ENCODE results near the gene DUSP11.
"Not testable (repeated sequence)": the region's sequence is repeated elsewhere in the genome, so short reads cannot be mapped to it uniquely, and the experiment has no call there.

The DUSP11 gene

DNA sequence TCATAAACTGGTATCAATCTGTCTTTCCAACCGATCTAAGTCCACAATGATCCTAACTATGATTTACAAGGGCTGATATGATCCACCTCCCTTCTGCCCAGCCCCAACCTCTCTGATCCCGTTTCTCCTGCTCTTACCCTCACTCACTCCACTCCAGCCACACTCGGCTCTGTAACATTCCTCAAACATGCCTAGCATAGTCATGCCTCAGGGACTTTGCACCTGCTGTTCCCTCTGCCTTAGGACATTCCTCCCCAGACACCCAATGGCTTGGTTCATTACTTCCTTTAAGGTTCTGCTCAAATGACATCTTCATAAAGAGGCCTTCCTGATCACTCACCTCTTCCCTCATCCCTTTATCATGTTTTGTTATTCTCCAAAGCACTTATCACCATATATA, 9.2 kb downstream of the DUSP11 start:
- no peak for DNase-seq

- no peak for DNase-seq
Observed at GRCh38 chr2:73766994-73767393, 12.9 kb downstream of the DUSP11 start.

- DNase-seq: no peak
Observed at GRCh38 chr2:73766349-73766748, 13.6 kb downstream of the DUSP11 start.

DNA sequence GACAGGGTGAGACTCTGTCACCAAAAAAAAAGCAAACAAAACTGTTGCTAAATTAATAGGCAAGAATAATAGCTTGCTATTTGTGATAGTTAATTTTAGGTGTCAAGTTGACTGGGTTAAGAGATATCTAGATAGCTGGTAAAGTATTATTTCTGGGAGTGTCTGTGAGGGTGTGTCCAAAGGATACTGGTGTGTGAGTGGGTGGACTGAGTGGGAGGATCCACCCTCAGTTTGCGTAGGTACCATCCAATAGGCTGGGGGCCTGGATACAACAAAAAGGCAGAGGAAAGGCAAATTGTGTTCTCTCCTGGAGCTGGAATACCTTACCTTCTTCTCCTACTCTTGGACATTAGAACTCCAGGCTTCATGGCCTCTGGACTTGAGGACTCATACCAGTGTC, 15.0 kb downstream of the DUSP11 start:
- no peak for DNase-seq

DNA sequence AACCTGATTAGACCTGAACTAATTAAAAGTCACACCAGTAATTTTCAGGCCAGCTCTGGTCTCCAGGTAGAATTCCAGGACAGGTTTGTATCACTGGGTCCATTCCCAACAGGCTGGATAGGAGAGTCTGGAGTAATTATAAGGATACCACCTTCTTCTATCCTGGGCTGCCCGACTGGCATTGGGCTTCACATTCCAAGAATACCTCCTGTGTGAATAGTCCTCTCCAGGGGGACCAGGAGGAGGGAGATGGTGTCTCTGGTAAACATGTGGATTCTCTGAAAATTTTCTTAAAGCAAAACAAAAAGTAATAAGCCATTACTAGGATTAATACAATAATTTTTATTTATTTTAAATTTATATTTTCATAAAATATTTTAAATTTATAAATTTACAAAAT, 17.3 kb downstream of the DUSP11 start:
- no peak for DNase-seq

DNA sequence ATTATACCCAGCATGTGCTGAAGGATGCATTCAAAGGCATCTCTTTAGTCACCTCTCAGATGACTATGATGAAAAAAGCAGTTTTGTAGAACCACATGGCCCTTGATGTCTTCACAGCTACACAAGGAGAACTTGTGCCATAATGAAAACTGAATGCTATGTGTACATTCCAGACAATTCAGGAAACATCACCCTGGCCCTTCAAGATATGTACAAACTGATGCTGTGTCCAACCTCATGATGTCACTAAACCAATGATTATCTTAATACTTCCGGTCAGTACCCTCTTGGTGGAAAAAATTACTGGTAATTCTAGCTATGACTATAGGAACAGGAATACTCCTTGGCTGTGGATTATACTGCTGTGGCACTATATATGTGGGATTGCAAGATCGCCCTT, 20.0 kb downstream of the DUSP11 start:
- no peak for DNase-seq

- no peak for DNase-seq
Observed at GRCh38 chr2:73759285-73759764, 20.6 kb downstream of the DUSP11 start.

DNA sequence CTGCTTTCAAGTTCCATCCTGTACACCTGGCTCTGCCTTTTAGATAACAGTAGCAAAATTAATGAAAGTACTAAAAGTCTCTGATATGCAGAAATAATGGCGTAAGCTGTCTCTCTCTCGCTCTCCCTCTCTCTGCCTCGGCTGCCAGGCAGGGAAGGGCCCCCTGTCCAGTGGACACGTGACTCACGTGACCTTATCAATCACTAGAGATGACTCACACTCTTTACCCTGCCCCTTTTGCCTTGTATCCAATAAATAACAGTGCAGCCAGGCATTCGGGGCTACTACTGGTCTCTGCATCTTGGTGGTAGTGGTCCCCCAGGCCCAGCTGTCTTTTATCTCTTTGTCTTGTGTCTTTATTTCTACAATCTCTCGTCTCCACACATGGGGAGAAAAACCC, 25.6 kb downstream of the DUSP11 start:
- DNase-seq: not testable (repeated sequence)

DNA sequence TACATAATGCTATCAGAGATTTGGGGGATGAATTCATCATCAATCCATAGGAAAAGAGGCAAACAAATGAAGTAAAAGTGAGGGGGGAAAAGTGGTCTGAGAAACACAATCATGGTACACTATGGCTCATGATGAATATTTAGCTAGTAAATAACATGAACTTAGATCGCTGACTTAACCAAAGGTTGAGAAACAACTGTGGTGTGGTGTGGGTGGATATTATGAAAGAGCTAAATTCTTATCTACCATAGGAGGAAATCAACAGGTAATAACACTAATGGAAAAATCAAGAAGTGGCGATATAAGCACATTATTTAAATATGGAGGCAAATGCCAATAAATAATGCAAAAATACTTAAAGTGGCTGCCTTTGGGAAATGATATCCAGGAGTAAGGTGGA, 30.6 kb downstream of the DUSP11 start:
- no peak for DNase-seq

DNA sequence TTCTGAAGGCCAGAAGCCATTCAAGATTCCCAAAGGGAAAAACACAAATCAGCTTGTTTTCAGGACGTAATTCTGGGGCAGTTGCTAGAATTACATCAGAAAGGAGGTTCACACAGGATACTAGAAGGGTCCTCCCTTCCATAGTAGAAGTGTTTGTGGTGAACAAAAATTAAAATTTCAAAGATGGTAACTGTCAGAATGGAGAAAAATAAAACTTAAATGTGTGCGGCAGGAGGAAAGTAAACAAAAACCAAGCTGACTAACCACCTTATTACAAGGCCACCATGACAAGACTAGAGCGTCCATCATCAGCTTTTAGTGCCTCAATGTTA, 33.1 kb downstream of the DUSP11 start:
- no peak for DNase-seq

DNA sequence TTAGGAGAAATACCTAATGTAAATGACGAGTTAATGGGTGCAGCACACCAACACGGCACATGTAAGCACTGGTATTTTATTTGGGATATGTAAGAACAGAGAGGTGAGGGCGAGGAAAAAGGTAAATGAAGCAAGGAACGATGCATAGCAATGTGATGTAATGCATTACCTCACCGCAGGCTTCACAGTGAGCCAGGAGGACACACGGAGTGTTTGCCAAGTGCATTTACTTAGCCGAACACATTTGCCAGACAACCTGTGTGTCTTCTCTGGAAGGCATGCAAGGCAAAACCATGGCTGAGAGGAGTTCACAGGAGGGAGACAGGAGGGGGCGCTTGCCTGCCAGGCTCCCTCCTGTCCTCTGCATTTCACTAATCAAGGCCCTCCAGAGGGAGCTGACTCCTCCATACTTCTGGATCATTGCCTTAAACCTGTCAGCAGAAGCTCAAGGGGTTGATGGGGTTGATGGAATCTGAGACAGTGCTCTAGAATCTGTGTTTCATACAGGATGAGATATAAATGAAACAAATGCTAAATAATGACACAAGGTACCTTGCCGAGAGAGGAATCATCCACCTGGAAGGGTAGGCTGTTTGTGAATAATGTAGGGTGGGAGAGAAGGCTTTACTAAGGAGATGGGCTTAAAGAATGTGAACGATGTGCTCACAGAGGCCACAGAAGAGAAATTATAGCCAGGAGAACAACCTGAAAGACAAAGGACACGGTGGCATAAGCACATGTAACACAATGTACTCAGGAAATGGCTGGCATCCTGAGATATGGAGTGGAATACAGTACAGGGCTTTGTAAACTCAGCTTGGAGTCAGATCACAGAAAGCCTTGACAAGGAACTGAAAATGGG, 33.7 kb downstream of the DUSP11 start:
- no peak for DNase-seq

- no peak for DNase-seq
Observed at GRCh38 chr2:73740767-73741166, 39.1 kb downstream of the DUSP11 start.

- DNase-seq: no peak
Observed at GRCh38 chr2:73739101-73739500, 40.8 kb downstream of the DUSP11 start.

DNA sequence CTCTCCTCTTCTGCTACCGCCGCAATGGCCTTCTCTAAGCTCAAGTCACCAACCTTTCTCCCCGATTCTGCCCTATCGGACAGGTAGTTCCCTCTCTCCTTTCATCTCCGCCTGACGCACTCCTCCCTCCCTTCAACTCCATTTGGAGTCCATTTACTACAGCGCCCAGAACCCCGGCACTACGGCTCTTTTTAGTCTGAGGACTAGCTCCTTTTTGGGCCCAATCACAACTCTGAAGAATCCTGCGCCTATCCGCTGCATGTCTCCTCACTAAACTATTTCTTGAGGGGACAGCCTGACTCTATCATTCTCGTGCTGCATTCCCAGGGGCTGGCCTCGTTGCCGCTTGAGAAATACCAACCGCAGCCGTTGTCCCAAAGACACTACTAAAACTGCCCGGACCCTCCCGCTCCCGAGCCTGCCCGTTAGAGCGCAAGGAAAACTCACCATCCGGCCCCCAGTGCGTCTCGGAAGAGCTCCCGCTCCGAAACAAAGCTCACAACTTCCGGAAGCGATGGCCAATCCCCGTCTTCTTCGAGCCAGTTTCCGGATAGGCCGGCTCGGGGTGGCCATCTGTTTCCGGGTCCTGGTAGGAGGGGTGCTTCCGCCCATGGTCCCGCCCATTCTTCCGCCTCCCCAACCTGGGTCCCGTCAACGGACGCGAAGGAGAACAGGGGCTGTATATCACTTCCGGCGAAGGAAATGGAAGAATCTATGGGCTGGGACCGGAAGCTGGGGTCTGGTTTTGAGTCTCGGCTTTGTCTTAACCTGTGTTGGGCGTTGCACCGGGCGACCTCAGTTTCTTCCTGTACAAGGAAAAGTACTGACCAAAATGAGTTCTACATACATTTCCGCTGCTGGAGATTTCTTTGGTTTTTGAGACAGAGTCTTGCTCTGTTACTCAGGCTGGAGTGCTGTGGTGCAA, 42.8 kb downstream of the DUSP11 start, which contains the start of gene TPRKB:
Gene TPRKB, minus strand, starts transcription at position 491 of the 925 bp plus-strand sequence. CDS start 2,776 bp downstream, outside the sequence.
- DNase-seq: peak; percentile 93 to 96

DNA sequence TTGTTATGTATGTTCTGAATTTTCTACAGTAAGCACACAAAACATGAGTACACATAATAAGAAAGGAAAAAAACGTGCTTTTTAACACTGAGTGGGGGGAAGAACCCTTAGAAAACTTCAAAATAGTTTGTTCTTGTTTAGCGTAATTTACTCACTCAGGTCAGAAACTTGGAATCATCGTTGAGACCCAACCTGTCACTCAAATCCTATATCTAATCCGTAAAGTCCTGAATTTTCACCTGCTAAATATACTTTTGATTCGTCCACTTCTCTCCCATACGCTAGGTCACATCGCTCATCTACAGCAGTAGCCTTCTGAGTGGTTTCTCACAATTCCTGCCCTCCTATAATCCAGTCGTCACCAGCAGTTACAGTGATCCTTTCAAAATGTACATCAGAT, 43.5 kb downstream of the DUSP11 start:
- DNase-seq: no peak

GRCh38 chr2:73730810-73731209, 49.1 kb downstream of the DUSP11 start:
- no peak for DNase-seq

GRCh38 chr2:73728711-73729110, 51.2 kb downstream of the DUSP11 start:
- DNase-seq: no peak

GRCh38 chr2:73728043-73728442, 51.9 kb downstream of the DUSP11 start:
- no peak for DNase-seq

- not testable (repeated sequence) for DNase-seq
Observed at GRCh38 chr2:73726657-73727056, 53.2 kb downstream of the DUSP11 start.

DNA sequence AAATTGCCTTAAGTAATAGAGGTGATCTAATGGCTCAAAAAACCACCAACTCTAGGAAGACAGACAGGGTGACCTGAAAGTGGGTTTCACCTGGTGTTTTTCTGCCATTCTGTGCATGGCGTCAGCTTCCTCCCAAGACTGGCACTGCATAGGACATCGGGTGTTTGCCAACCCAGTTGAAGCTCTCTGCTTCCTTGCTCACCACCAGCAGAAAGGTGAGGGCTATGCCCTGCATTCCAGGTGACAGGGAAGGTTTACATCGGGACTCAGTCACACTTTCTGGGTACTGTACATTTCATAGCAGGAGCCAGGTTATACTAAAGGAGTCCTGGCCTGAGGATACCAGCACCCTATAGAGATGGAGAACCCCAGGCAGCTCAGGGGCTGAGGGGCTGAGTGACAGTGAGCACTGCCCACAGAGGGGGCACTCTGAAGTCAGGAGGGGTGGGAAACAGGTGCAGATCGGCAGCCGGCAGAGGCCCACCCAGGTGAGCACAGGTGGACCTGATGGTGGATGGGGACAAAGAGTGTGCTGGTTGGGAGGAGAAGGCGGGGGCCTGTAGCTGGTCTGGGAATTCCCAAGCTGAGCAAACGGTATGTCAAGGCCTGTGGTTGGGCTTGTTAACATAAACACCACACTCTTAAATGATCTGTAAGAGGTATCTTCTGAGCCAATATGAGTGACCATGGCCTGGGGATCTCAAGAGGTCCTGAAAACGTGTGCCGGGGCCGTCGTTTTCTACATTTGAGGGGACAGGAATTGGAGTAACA, 60.9 kb downstream of the DUSP11 start:
- no peak for DNase-seq

- DNase-seq: no peak
Observed at GRCh38 chr2:73718421-73718820, 61.5 kb downstream of the DUSP11 start.

GRCh38 chr2:73717695-73718094, 62.2 kb downstream of the DUSP11 start:
- DNase-seq: not testable (repeated sequence)

GRCh38 chr2:73717251-73717606, 62.7 kb downstream of the DUSP11 start:
- no peak for DNase-seq

Data from NCI-H1930 (cell line).